Head of caudate nucleus (tissue), 42 donors: ENCODE results near the gene LRIT2.
"Not testable (repeated sequence)": the region's sequence is repeated elsewhere in the genome, so short reads cannot be mapped to it uniquely, and the experiment has no call there.

Experiments used
- DNase-seq, 42 donors: peaks; one replicate each; pipeline versions ENCODE4 v3.0.0 to v3.0.0-alpha.2; 2020 to 2021; ENCODE audit warnings: mixed read lengths in 7 of 42
- intact Hi-C: fragments of 100-400 bp; cut with DNase I; formaldehyde crosslinking; loops from one replicate; pipeline ENCODE4 v1.15.0; 2022

The LRIT2 gene

DNA sequence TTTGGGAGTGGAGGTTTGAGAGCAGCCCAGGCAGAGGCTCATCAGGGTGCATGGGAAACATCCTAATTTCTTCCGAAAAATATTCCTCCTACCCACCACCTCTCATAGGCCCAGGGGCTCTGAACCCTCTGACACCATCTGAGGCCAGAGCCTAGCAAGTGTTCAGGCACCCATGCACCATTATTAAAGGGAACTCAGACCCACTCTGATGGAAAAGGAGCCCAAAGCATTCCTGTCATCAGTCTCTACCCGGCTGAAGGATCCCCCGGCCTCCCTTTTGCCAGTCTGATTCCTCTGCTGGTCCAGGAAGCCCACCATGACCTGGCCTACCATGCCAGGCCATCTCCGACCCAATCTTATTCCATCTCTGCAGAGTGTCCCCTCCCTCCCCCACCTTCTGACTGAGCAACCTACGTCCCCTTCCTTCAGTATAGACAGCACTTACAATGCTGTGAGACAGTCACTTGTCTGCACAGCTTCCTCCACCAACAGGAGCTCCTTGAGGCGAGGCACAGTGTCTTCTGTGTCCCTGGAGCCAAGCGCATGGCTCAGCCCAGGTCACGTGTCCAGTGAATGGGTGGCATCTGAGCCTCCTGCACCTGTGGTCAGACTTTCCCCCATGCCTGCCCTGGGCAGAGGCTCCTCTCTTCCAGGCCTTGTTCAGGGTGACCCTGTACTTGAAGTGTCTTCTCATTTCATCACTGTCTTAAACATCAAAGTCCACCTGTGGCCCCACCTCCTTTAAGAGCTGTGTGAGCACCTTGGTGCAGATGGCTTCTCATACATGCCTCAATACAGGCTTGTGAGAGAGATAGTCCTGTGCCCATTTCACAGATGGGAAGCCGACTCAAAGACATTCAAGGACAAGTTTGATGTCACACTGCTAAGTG is 52.6 kb downstream of the LRIT2 start:
- peak in 4 of 42 donors; percentile 3 to 34 (median 11) for DNase-seq
- intact Hi-C loops = no loop called here

GRCh38 chr10:84171700-84172466 is 53.5 kb downstream of the LRIT2 start:
- DNase-seq = peak in 4 of 42 donors; percentile 7 to 33 (median 16)
- intact Hi-C loops = not testable (repeated sequence)

- intact Hi-C loops = not testable (repeated sequence)
- peak in 1 of 42 donors; percentile 7 for DNase-seq
These were observed 54.1 kb downstream of the LRIT2 start for GRCh38 chr10:84171237-84171636.
